Activated T-cell treated with anti-CD3 and anti-CD28 coated beads, Interleukin-2, amount 50 U/mL, for 4 hours (primary cell): ENCODE measurements around the gene TELO2. TPM values are rescaled to one million over a fixed set of nuclear protein-coding genes. Genes with fewer than 3 reads are reported as not detected.

Source experiments
- ATAC-seq, 2 donors: fragments of 200-7000 bp; cut with Tn5 transposase; one replicate each; pipeline ENCODE4 v1.10.0; 2021
- DNase-seq: peaks from one replicate; pipeline ENCODE4 v3.0.0-alpha.2; 2020
- H3K27me3 Mint-ChIP-seq: one replicate; pipeline ENCODE4 v1.8.0; 2021; ENCODE audit warnings: low read depth, mixed read lengths
- H3K36me3 Mint-ChIP-seq: one replicate; pipeline ENCODE4 v1.8.0; 2022; ENCODE audit warnings: mixed read lengths; ENCODE audit not compliant: insufficient read depth
- H3K4me1 Mint-ChIP-seq: one replicate; pipeline ENCODE4 v1.8.0; 2021; ENCODE audit warnings: low read depth, mixed read lengths
- H3K4me3 Mint-ChIP-seq: one replicate; pipeline ENCODE4 v1.8.0; 2021; ENCODE audit warnings: mild to moderate bottlenecking, moderate library complexity, mixed read lengths
- H3K9me3 Mint-ChIP-seq: one replicate; pipeline ENCODE4 v1.8.0; 2021; ENCODE audit warnings: mixed read lengths
- total RNA-seq, 3 donors: library from RNA; stranded (reverse); gene quantifications; one replicate each; pipeline ENCODE4 v1.2.1, GENCODE V29; 2021

Gene TELO2
- total RNA-seq, 3 donors from 2014 or later = 103 to 131 (median 121) TPM

GRCh38 chr16:1546430-1546829 lies 53.3 kb downstream of the TELO2 start:
- no peaks in the 10 kb centered on the region for H3K27me3 Mint-ChIP-seq
- no peak overlapping the region for H3K4me3 Mint-ChIP-seq
- DNase-seq (no peak), ATAC-seq (no peak)
- H3K9me3 Mint-ChIP-seq = no peaks in the 10 kb centered on the region
- H3K4me1 Mint-ChIP-seq = peaks cover 67% of the 10 kb centered on the region
- peaks cover 13% of the 10 kb centered on the region for H3K36me3 Mint-ChIP-seq

DNA sequence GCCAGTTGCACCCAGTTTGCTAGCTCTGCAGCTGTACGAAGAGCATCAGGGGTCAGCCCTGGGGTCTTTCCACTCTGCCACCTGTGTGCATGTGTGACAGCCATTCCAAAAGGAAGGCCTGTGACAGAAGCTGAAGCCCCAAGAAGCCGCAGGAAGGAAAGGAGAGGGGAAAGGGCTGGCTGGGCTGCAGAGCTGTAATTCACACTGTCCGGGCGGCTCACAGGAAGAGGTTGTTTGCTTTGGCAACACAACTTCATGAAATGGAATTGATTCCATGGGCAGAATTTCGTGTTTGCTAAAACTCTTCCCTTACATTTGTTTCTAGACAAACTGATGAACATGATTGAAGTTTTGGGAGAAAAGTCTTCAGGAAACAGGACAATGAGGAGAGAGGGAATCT lies 55.1 kb downstream of the TELO2 start:
- no peaks in the 10 kb centered on the region for H3K9me3 Mint-ChIP-seq
- no peaks in the 10 kb centered on the region for H3K27me3 Mint-ChIP-seq
- peaks cover 15% of the 10 kb centered on the region for H3K36me3 Mint-ChIP-seq
- DNase-seq (no peak), ATAC-seq (no peak)
- peaks cover 60% of the 10 kb centered on the region for H3K4me1 Mint-ChIP-seq
- H3K4me3 Mint-ChIP-seq = no peak overlapping the region

DNA sequence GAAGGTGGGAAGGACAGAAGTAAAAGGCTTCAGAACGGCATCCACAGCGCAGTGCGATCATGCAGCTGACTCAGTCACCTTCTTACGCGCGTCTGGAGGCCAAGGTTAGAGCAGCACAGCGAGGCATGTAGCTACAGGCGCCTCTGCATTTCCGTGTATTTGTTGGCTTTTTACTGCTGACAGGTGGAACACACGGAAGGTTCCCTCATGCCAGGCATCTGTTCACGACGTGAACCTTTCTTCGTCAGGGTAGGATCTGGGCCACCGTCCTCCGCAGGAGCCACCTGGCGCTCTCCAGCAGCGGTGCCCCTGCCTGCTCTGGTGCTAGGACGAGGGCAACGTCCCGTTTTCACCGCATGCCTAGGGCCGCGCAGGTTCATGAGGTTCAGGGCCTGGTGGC lies 55.6 kb downstream of the TELO2 start:
- H3K4me1 Mint-ChIP-seq = peaks cover 59% of the 10 kb centered on the region
- no peaks in the 10 kb centered on the region for H3K27me3 Mint-ChIP-seq
- no peak for DNase-seq
- H3K36me3 Mint-ChIP-seq = peaks cover 14% of the 10 kb centered on the region
- ATAC-seq = no peak
- no peaks in the 10 kb centered on the region for H3K9me3 Mint-ChIP-seq
- no peak overlapping the region for H3K4me3 Mint-ChIP-seq

- no peaks in the 10 kb centered on the region for H3K27me3 Mint-ChIP-seq
- no peak for DNase-seq
- peaks cover 19% of the 10 kb centered on the region for H3K36me3 Mint-ChIP-seq
- peaks cover 49% of the 10 kb centered on the region for H3K4me1 Mint-ChIP-seq
- no peak overlapping the region for H3K4me3 Mint-ChIP-seq
- H3K9me3 Mint-ChIP-seq = no peaks in the 10 kb centered on the region
- no peak for ATAC-seq
Measured at GRCh38 chr16:1550069-1550468, 56.9 kb downstream of the TELO2 start.

- no peak overlapping the region for H3K4me3 Mint-ChIP-seq
- DNase-seq (no peak), ATAC-seq (no peak)
- H3K4me1 Mint-ChIP-seq = peaks cover 43% of the 10 kb centered on the region
- no peaks in the 10 kb centered on the region for H3K9me3 Mint-ChIP-seq
- H3K27me3 Mint-ChIP-seq = no peaks in the 10 kb centered on the region
- H3K36me3 Mint-ChIP-seq = peaks cover 20% of the 10 kb centered on the region
Measured at GRCh38 chr16:1550696-1551095, 57.5 kb downstream of the TELO2 start.

DNA sequence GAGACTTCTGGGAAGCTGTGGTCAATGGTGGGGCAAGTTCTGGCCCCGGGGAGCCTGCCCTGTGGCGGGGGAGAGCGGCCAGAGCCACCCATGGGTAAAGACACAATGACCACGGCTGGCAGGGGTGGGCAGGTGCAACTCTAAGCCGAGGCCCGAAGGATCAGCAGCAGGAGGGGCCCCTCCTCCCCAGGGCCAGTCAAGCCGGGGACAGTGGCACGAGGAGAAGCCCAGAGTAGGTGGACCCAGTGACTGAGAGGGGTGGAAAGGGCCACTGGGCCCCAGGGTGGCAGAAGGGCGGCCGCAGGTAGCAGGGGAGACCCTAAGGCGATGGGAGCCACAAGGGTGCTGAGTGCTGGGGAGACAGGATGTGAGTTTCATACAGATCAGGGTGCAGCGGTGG lies 58.0 kb downstream of the TELO2 start:
- Mint-ChIP-seq H3K9me3 (no peaks in the 10 kb centered on the region), H3K4me1 (peaks cover 39% of the 10 kb centered on the region), H3K36me3 (peaks cover 20% of the 10 kb centered on the region), H3K4me3 (no peak overlapping the region), H3K27me3 (no peaks in the 10 kb centered on the region)
- no peak for ATAC-seq
- no peak for DNase-seq

GRCh38 chr16:1552129-1552528 lies 59.0 kb downstream of the TELO2 start:
- H3K27me3 Mint-ChIP-seq = no peaks in the 10 kb centered on the region

DNA sequence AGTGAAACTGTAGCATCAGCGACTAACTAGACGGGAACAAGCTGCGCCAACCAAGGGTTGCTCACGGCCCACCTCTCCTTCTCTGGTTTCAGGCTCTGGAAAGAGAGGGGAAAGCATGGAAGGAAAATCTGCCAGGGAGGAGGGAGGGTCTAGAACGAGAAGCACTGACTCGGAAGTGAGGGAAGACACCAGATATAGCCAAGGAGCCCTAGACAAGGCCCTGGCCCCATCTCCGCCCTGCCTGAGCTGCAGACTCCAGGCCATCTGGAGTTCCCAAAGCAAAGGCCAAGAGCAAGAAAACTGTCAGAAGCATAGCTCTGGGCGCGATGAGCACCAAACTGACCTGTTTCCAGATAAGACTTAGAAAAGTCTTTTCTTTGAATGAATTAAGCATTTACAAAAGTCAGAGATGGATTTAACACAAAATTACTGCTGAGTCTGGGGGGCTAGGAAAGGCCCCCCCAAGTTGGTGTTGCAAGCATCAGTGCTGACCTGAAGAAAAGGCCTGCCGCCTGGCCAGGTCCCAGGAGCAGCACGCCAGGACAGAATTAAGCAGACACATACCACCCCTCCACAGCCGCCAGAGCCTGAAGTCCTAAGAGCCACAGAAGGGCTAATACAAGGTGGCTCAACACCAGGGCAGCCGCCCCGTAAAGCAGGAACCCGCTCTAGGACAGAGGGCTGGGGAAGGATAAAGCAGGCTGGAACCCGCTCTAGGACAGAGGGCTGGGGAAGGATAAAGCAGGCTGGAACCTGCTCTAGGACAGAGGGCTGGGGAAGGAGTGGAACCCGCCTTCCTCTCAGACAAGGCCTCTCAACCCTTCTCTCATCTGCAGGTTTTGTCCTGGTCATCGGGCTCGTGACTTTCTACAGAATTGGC lies 61.0 kb downstream of the TELO2 start:
- H3K36me3 Mint-ChIP-seq = peaks cover 17% of the 10 kb centered on the region
- no peak for DNase-seq
- H3K4me3 Mint-ChIP-seq = no peak overlapping the region
- no peaks in the 10 kb centered on the region for H3K9me3 Mint-ChIP-seq
- H3K4me1 Mint-ChIP-seq = peaks cover 26% of the 10 kb centered on the region
- H3K27me3 Mint-ChIP-seq = no peaks in the 10 kb centered on the region
- no peak for ATAC-seq

More at GRCh38 chr16:1552129-1552528, 59.0 kb downstream of the TELO2 start:
- peaks cover 21% of the 10 kb centered on the region for H3K36me3 Mint-ChIP-seq
- DNase-seq (no peak), ATAC-seq (no peak)
- no peak overlapping the region for H3K4me3 Mint-ChIP-seq
- H3K9me3 Mint-ChIP-seq = no peaks in the 10 kb centered on the region
- peaks cover 31% of the 10 kb centered on the region for H3K4me1 Mint-ChIP-seq

DNA sequence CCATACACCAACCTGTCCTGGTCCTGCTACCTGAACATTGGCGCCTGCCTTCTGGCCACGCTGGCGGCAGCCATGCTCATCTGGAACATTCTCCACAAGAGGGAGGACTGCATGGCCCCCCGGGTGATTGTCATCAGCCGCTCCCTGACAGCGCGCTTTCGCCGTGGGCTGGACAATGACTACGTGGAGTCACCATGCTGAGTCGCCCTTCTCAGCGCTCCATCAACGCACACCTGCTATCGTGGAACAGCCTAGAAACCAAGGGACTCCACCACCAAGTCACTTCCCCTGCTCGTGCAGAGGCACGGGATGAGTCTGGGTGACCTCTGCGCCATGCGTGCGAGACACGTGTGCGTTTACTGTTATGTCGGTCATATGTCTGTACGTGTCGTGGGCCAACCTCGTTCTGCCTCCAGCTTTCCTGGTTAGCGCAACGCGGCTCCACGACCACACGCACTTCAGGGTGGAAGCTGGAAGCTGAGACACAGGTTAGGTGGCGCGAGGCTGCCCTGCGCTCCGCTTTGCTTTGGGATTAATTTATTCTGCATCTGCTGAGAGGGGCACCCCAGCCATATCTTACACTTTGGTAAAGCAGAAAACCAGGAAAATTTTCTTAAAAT lies 61.8 kb downstream of the TELO2 start:
- Mint-ChIP-seq H3K4me3 (no peak overlapping the region), H3K9me3 (no peaks in the 10 kb centered on the region), H3K36me3 (peaks cover 17% of the 10 kb centered on the region), H3K4me1 (peaks cover 28% of the 10 kb centered on the region), H3K27me3 (no peaks in the 10 kb centered on the region)
- DNase-seq (no peak), ATAC-seq (no peak)

DNA sequence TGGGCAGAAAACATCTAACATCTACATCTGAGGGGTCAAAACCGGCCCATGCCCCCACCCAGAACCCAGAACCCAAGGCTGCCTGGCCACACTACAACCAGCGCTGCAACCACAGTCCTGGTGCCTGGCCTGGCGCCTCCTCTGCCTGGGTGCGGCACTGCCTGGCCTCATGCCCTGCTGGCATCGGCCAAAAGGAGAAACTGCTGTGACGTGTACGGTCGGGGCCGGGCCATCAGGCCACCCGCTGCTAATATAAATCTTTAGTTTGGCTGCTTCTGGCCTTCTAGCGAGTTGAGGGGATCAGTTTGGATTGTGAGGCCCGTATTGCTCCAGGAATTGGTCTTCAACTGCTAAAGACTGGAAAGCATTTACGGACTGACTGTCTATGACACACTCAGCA lies 63.1 kb downstream of the TELO2 start:
- DNase-seq (no peak), ATAC-seq (no peak)
- H3K27me3 Mint-ChIP-seq = no peaks in the 10 kb centered on the region
- H3K4me1 Mint-ChIP-seq = peaks cover 37% of the 10 kb centered on the region
- no peak overlapping the region for H3K4me3 Mint-ChIP-seq
- H3K9me3 Mint-ChIP-seq = no peaks in the 10 kb centered on the region
- peaks cover 17% of the 10 kb centered on the region for H3K36me3 Mint-ChIP-seq

- Mint-ChIP-seq H3K36me3 (peaks cover 17% of the 10 kb centered on the region), H3K4me1 (peaks cover 45% of the 10 kb centered on the region), H3K27me3 (no peaks in the 10 kb centered on the region), H3K9me3 (no peaks in the 10 kb centered on the region), H3K4me3 (no peak overlapping the region)
- DNase-seq (no peak), ATAC-seq (no peak)
Measured at GRCh38 chr16:1557074-1557473, 63.9 kb downstream of the TELO2 start.

DNA sequence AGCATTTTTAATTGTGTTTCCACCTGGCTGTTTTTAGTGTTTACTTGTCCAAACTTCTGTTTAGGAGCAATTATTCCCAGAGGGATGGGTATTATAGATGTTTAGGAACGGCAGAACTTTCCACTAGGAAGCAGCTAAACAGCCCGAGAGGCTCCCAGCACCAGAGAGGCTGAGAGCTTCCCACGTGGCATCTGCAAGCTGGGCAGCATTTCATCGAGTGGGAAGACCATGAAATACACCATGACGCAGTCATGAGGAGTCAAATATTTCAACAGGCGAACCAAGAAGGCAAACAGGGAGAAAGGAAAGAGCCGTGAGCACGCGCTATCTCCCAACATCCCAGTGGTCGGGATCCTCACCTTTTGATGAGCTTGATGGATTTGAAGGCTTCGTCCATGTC lies 64.4 kb downstream of the TELO2 start:
- DNase-seq (no peak), ATAC-seq (no peak)
- Mint-ChIP-seq H3K9me3 (no peaks in the 10 kb centered on the region), H3K4me1 (peaks cover 47% of the 10 kb centered on the region), H3K36me3 (peaks cover 15% of the 10 kb centered on the region), H3K27me3 (no peaks in the 10 kb centered on the region), H3K4me3 (no peak overlapping the region)

GRCh38 chr16:1559446-1559975 lies 66.4 kb downstream of the TELO2 start:
- no peaks in the 10 kb centered on the region for H3K27me3 Mint-ChIP-seq
- ATAC-seq (peak; percentile 67 to 88), DNase-seq (no peak)
- no peaks in the 10 kb centered on the region for H3K9me3 Mint-ChIP-seq
- peaks cover 44% of the 10 kb centered on the region for H3K4me1 Mint-ChIP-seq
- H3K36me3 Mint-ChIP-seq = peaks cover 10% of the 10 kb centered on the region
- no peak overlapping the region for H3K4me3 Mint-ChIP-seq
